ENCODE data around the gene PPP2R3A. TPM values are rescaled to one million over a fixed set of nuclear protein-coding genes. Genes with fewer than 3 reads are reported as not detected.

The PPP2R3A gene
- total RNA-seq = 9.8 and 10.1 TPM in 2 replicates

GRCh38 chr3:135965506-135966270, at the start of gene PPP2R3A:
TSS of gene PPP2R3A (plus strand) at chr3:135965728. CDS start at chr3:136001499, 35,771 bp downstream.

DNA sequence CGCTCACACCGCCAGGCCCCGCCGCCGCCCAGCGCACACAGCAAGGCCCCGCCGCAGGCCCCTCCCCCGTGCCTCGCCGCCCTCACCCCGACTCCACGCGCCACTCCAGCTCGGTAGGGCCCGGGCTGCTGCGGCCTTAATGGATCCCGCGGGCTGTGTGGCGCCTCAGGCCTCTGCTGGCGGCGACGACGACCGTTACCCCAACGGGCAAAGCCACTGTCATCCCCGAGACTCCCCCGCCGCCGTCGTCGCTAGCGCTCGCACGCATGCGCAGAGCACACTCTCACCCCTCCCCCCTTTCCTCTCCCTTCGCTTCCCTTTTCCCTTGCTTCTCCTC, 230.5 kb downstream of the PPP2R3A start, which contains the start of gene MSL2:
Gene MSL2 (minus strand): TSS at position 272 of the 337 bp plus-strand sequence. CDS start 1,222 bp downstream, outside the sequence.

Other genes with a start within 250 kb of the PPP2R3A start
- gene MSL2, start 230.6 kb downstream of the PPP2R3A start, total RNA-seq = 6.1 and 11.8 TPM in 2 replicates

Measured in bronchus fibroblast of lung (primary cell).